ENCODE results near the gene SPDYE3. TPM values are rescaled to one million over a fixed set of nuclear protein-coding genes. Genes with fewer than 3 reads are reported as not detected.
"Not testable (repeated sequence)": the region's sequence is repeated elsewhere in the genome, so short reads cannot be mapped to it uniquely, and the experiment has no call there.

SPDYE3 gene
- total and polyA plus RNA-seq, 12 donors, result 0.16 TPM; not detected in 11

GRCh38 chr7:100349757-100350156, 42.3 kb downstream of the SPDYE3 start:
- no peak overlapping the region for H3K27ac ChIP-seq
- H3K4me1 ChIP-seq (replicated peaks in 1 of 2), result peaks cover 2 to 3% of the 10 kb centered on the region in 2 donors
- H3K27me3 ChIP-seq, result no peaks in the 10 kb centered on the region
- peaks cover 0 to 82% of the 10 kb centered on the region in 2 donors for H3K36me3 ChIP-seq (replicated peaks in 1 of 2)
- no peak for DNase-seq
- H3K9me3 ChIP-seq (replicated peaks in 1 of 3), result no peaks in the 10 kb centered on the region
- 92 to 98% (median 93%) methylated on average over 6 of the region's 6 CpGs for whole genome bisulfite sequencing, 4 donors
- intact Hi-C loops (cut with DNase I), result loop anchor here in 1 of 2 donors (10.0 kb wide), 1 partner anchor 65 kb away; no protein-coding TSS in a partner anchor
- H3K4me3 ChIP-seq, result no peak overlapping the region
- TF ChIP-seq CTCF (IDR thresholded peaks at IDR 0.05), result no peak
- TF ChIP-seq POLR2A (IDR thresholded peaks at IDR 0.05), result no peak

GRCh38 chr7:100351657-100352058, 44.2 kb downstream of the SPDYE3 start:
- WGBS, 4 donors, result 76 to 95% (median 89%) methylated on average over 5 to 6 of the region's 6 CpGs
- TF ChIP-seq CTCF (IDR thresholded peaks at IDR 0.05), result no peak
- TF ChIP-seq POLR2A (IDR thresholded peaks at IDR 0.05), result no peak
- DNase-seq, result peak in 1 of 7 donors; percentile 49
- intact Hi-C loops (cut with DNase I), result loop anchor here in 1 of 2 donors (10.0 kb wide), 1 partner anchor 63 kb away; no protein-coding TSS in a partner anchor
- Histone ChIP-seq H3K4me3 (no peak overlapping the region), H3K36me3 (replicated peaks in 1 of 2) (peaks cover 0 to 91% of the 10 kb centered on the region in 2 donors), H3K4me1 (replicated peaks in 1 of 2) (no peaks in the 10 kb centered on the region), H3K9me3 (replicated peaks in 1 of 3) (no peaks in the 10 kb centered on the region), H3K27ac (no peak overlapping the region), H3K27me3 (no peaks in the 10 kb centered on the region)

- not testable (repeated sequence) for H3K9me3 ChIP-seq (replicated peaks in 1 of 3); H3K4me1 ChIP-seq (replicated peaks in 1 of 2); H3K27me3 ChIP-seq; H3K27ac ChIP-seq; H3K4me3 ChIP-seq
- intact Hi-C loops (cut with DNase I), result loop anchor here in 1 of 2 donors (10.0 kb wide), 1 partner anchor 62 kb away; no protein-coding TSS in a partner anchor
- 83 to 88% (median 87%) methylated on average over 5 to 18 of the region's 18 CpGs for WGBS, 4 donors
- H3K36me3 ChIP-seq (replicated peaks in 1 of 2), result peaks cover 0 to 91% of the 10 kb centered on the region in 2 donors
- DNase-seq, result peak in 2 of 7 donors; percentile 13 to 40
Observed at GRCh38 chr7:100352230-100352781, 44.8 kb downstream of the SPDYE3 start.

- DNase-seq, result peak in 1 of 7 donors; percentile 45
- H3K36me3 ChIP-seq (replicated peaks in 1 of 2), result peaks cover 0 to 89% of the 10 kb centered on the region in 2 donors
- H3K9me3 ChIP-seq (replicated peaks in 1 of 3), result no peaks in the 10 kb centered on the region
- H3K4me1 ChIP-seq (replicated peaks in 1 of 2), result no peaks in the 10 kb centered on the region
- no peak overlapping the region for H3K27ac ChIP-seq
- no peaks in the 10 kb centered on the region for H3K27me3 ChIP-seq
- no peak overlapping the region for H3K4me3 ChIP-seq
- TF ChIP-seq POLR2A (IDR thresholded peaks at IDR 0.05), result no peak
- TF ChIP-seq CTCF (IDR thresholded peaks at IDR 0.05), result no peak
- intact Hi-C loops (cut with DNase I), result loop anchor here in 1 of 2 donors (10.0 kb wide), 1 partner anchor 62 kb away; no protein-coding TSS in a partner anchor
- 86 to 91% (median 87%) methylated on average over 6 to 16 of the region's 16 CpGs for WGBS, 4 donors
Observed at GRCh38 chr7:100352984-100353684, 45.6 kb downstream of the SPDYE3 start.
